Activated CD8-positive, alpha-beta memory T cell treated with anti-CD3 and anti-CD28 coated beads for 1 hour (primary cell): ENCODE results near the gene RAPGEF5.

Source experiments
- DNase-seq, 2 donors: peaks; one replicate each; pipeline ENCODE4 v3.0.0-alpha.2; 2020; ENCODE audit warnings: low read depth in 1 of 2; ENCODE audit errors: extremely low read depth in 1 of 2

RAPGEF5 gene

GRCh38 chr7:22167482-22167881, 189.5 kb downstream of the RAPGEF5 start:
- DNase-seq: no peak

GRCh38 chr7:22166928-22167327, 190.0 kb downstream of the RAPGEF5 start:
- no peak for DNase-seq

GRCh38 chr7:22159341-22159740, 197.6 kb downstream of the RAPGEF5 start:
- no peak for DNase-seq

GRCh38 chr7:22157552-22157951, 199.4 kb downstream of the RAPGEF5 start:
- no peak for DNase-seq

GRCh38 chr7:22156205-22156604, 200.7 kb downstream of the RAPGEF5 start:
- DNase-seq: no peak

GRCh38 chr7:22154143-22154529, 202.8 kb downstream of the RAPGEF5 start:
- no peak for DNase-seq

- DNase-seq: no peak
Observed at GRCh38 chr7:22153432-22154142, 203.4 kb downstream of the RAPGEF5 start.

- DNase-seq: no peak
Observed at GRCh38 chr7:22152690-22153089, 204.3 kb downstream of the RAPGEF5 start.

- no peak for DNase-seq
Observed at GRCh38 chr7:22151901-22152300, 205.1 kb downstream of the RAPGEF5 start.

- no peak for DNase-seq
Observed at GRCh38 chr7:22150221-22150620, 206.7 kb downstream of the RAPGEF5 start.

GRCh38 chr7:22147868-22148267, 209.1 kb downstream of the RAPGEF5 start:
- DNase-seq: no peak

GRCh38 chr7:22146961-22147512, 209.9 kb downstream of the RAPGEF5 start:
- DNase-seq: no peak

- DNase-seq: no peak
Observed at GRCh38 chr7:22144950-22145349, 212.0 kb downstream of the RAPGEF5 start.

- no peak for DNase-seq
Observed at GRCh38 chr7:22143491-22143890, 213.5 kb downstream of the RAPGEF5 start.

GRCh38 chr7:22142572-22142971, 214.4 kb downstream of the RAPGEF5 start:
- no peak for DNase-seq

GRCh38 chr7:22141355-22141754, 215.6 kb downstream of the RAPGEF5 start:
- DNase-seq: no peak

GRCh38 chr7:22140578-22140977, 216.4 kb downstream of the RAPGEF5 start:
- DNase-seq: no peak

GRCh38 chr7:22138886-22139285, 218.1 kb downstream of the RAPGEF5 start:
- DNase-seq: no peak

- DNase-seq: no peak
Observed at GRCh38 chr7:22138106-22138505, 218.8 kb downstream of the RAPGEF5 start.

- DNase-seq: no peak
Observed at GRCh38 chr7:22137466-22137865, 219.5 kb downstream of the RAPGEF5 start.

GRCh38 chr7:22137026-22137425, 219.9 kb downstream of the RAPGEF5 start:
- no peak for DNase-seq

- no peak for DNase-seq
Observed at GRCh38 chr7:22129819-22130580, 227.0 kb downstream of the RAPGEF5 start.
